Activated naive CD4-positive, alpha-beta T cell (primary cell): Measurements from ENCODE around the gene UPK2.
A peak's percentile ranks its signal among the peaks of the same experiment; 100 is the strongest.
"Not testable (repeated sequence)": the region's sequence is repeated elsewhere in the genome, so short reads cannot be mapped to it uniquely, and the experiment has no call there.

Experiments
- DNase-seq, 4 experiments: peaks; one replicate each; lab custom pipeline; 2025; lab: John Stamatoyannopoulos, UW

The UPK2 gene

GRCh38 chr11:118988280-118988679 is 32.2 kb downstream of the UPK2 start:
- DNase-seq: no peak

GRCh38 chr11:118991486-118992038 is 35.5 kb downstream of the UPK2 start:
- DNase-seq: not testable (repeated sequence)

- no peak for DNase-seq
Measured at GRCh38 chr11:118996926-118997626, 41.0 kb downstream of the UPK2 start.

- DNase-seq: peak; percentile 79 to 96 (median 89)
Measured at GRCh38 chr11:118997627-118998387, 41.7 kb downstream of the UPK2 start, which contains the start of gene CENATAC. Gene CENATAC, plus strand, starts transcription at chr11:118998138. Its CDS starts 60 bp downstream, at chr11:118998198.

- DNase-seq: no peak
Measured at GRCh38 chr11:118998388-118998717, 42.3 kb downstream of the UPK2 start.

GRCh38 chr11:118998822-118999221 is 42.7 kb downstream of the UPK2 start:
- DNase-seq: no peak

GRCh38 chr11:119000906-119001305 is 44.8 kb downstream of the UPK2 start:
- no peak for DNase-seq

- no peak for DNase-seq
Measured at GRCh38 chr11:119006656-119007055, 50.6 kb downstream of the UPK2 start.
